HepG2 (cell line): Measurements from ENCODE around the gene CIITA. TPM values are rescaled to one million over a fixed set of nuclear protein-coding genes. Genes with fewer than 3 reads are reported as not detected.

ENCODE experiments used
- ATAC-seq: fragments of 200-7000 bp; cut with Tn5 transposase; 3 replicates; pipeline ENCODE4 v1.9.1; 2020; ENCODE audit warnings: mild to moderate bottlenecking, moderate library complexity
- BruUV-seq: library from RNA; stranded (reverse); fragments of 400-500 nt; replicated peaks from 2 replicates; lab custom pipeline; 2021; lab: Mats Ljungman, UMichigan
- CTCF ChIA-PET: fragments of 300-600 bp; formaldehyde crosslinking; extraction: SDS; loops from one replicate; lab custom pipeline; 2021; ENCODE audit warnings: low total read pairs, inconsistent platforms, low intra/inter-chr PET ratio; lab: Yijun Ruan, JAX
- POLR2A ChIA-PET: fragments of 350-600 bp; sonication (Branson Sonifier 250); formaldehyde crosslinking; loops from one replicate; lab custom pipeline; 2020; ENCODE audit warnings: antibody characterized with exemption, inconsistent platforms; lab: Yijun Ruan, JAX
- DNase-seq: peaks from one replicate; pipeline ENCODE4 v3.0.0-alpha.2; 2015; ENCODE audit warnings: low spot score
- FAIRE-seq: peaks from 3 replicates; lab custom pipeline; 2011; peaks lifted over from hg19 to GRCh38; lab: Jason Lieb, UNC
- H2AFZ ChIP-seq: one replicate; pipeline ENCODE4 v1.6.1; 2011; ENCODE audit warnings: low read length, inconsistent platforms
- H3K27ac ChIP-seq: fragments of 300-600 bp; 3 replicates; pipeline ENCODE4 v1.8.0; 2011; ENCODE audit warnings: mixed run types, mild to moderate bottlenecking, mixed read lengths, low read length, inconsistent platforms; ENCODE audit not compliant: insufficient read depth; ENCODE audit errors: extremely low read length
- H3K27me3 ChIP-seq, 2 experiments: fragments of 200-600 bp in 1 of 2; 2 replicates in 1 of 2; 3 replicates in 1 of 2; pipeline versions ENCODE4 v1.6.0 to v1.8.0; 2011; ENCODE audit warnings: low read length in 2 of 2, mild to moderate bottlenecking in 2 of 2, moderate library complexity in 2 of 2, inconsistent platforms in 1 of 2; ENCODE audit not compliant: insufficient read depth in 2 of 2, control insufficient read depth in 1 of 2
- H3K36me3 ChIP-seq, 2 experiments: fragments of 200-600 bp in 1 of 2; replicated peaks in 1 of 2; 2 replicates in 1 of 2; 3 replicates in 1 of 2; pipeline versions ENCODE4 v1.5.1 to v1.8.0; 2011; ENCODE audit warnings: low read length in 2 of 2, inconsistent platforms in 1 of 2; ENCODE audit not compliant: insufficient read depth in 2 of 2, control insufficient read depth in 1 of 2
- H3K4me1 ChIP-seq: 2 replicates; pipeline ENCODE4 v1.5.1; 2012; ENCODE audit warnings: low read length, inconsistent platforms; ENCODE audit not compliant: insufficient read depth
- H3K4me2 ChIP-seq: 2 replicates; pipeline ENCODE4 v1.6.0; 2011; ENCODE audit warnings: low read depth, low read length, inconsistent platforms
- H3K4me3 ChIP-seq, 3 experiments: fragments of 200-600 bp in 1 of 3; sonication (generic), shearing (Covaris generic) in 1 of 3; replicated peaks in 1 of 3; 2 replicates each; pipeline ENCODE4 v1.5.1; 2011 to 2016; ENCODE audit warnings: low read length in 3 of 3, inconsistent platforms in 2 of 3, low read depth in 2 of 3, mild to moderate bottlenecking in 2 of 3, control low read depth in 1 of 3, mixed read lengths in 1 of 3; ENCODE audit not compliant: insufficient read depth in 1 of 3
- H3K79me2 ChIP-seq: one replicate; pipeline ENCODE4 v1.6.1; 2011; ENCODE audit warnings: low read length, inconsistent platforms; ENCODE audit not compliant: insufficient read depth
- H3K9ac ChIP-seq: 2 replicates; pipeline ENCODE4 v1.6.0; 2011; ENCODE audit warnings: mild to moderate bottlenecking, low read depth, low read length, inconsistent platforms; ENCODE audit not compliant: insufficient read depth
- H3K9me3 ChIP-seq: 2 replicates; pipeline ENCODE4 v1.5.1; 2012; ENCODE audit warnings: mild to moderate bottlenecking, low read length
- H4K20me1 ChIP-seq: 2 replicates; pipeline ENCODE4 v1.6.0; 2011; ENCODE audit warnings: inconsistent platforms, mild to moderate bottlenecking, low read length, moderate library complexity; ENCODE audit not compliant: insufficient read depth
- ONECUT2 ChIP-seq: sonication (generic); formaldehyde crosslinking; IDR thresholded peaks from 2 replicates; pipeline ENCODE4 v1.4.0; 2020; ENCODE audit warnings: missing genetic modification reagents
- RAD21 ChIP-seq: fragments of 450-650 bp; formaldehyde crosslinking; IDR thresholded peaks from 2 replicates; pipeline ENCODE4 v1.5.0; 2020; ENCODE audit warnings: mild to moderate bottlenecking
- TBX3 ChIP-seq: fragments of 450-650 bp; IDR thresholded peaks from 2 replicates; pipeline ENCODE4 v1.6.1; 2017; ENCODE audit warnings: antibody characterized with exemption, mild to moderate bottlenecking, inconsistent platforms, borderline replicate concordance
- TERF1 ChIP-seq: sonication (generic); formaldehyde crosslinking; IDR thresholded peaks from 2 replicates; pipeline ENCODE4 v1.8.0; 2022; ENCODE audit warnings: mild to moderate bottlenecking, missing genetic modification reagents, moderate library complexity
- THYN1 ChIP-seq: sonication (generic); formaldehyde crosslinking; IDR thresholded peaks from 2 replicates; pipeline ENCODE4 v1.8.1; 2023; ENCODE audit warnings: low read depth, mild to moderate bottlenecking, moderate library complexity, missing genetic modification reagents, borderline replicate concordance
- TRAFD1 ChIP-seq: sonication (generic); formaldehyde crosslinking; IDR thresholded peaks from 2 replicates; pipeline ENCODE4 v1.5.1; 2020; ENCODE audit warnings: missing genetic modification reagents, mild to moderate bottlenecking, borderline replicate concordance
- ZBTB2 ChIP-seq: sonication (generic); formaldehyde crosslinking; IDR thresholded peaks from 2 replicates; pipeline ENCODE4 v1.8.0; 2022; ENCODE audit warnings: low read depth, missing genetic modification reagents
- ZNF3 ChIP-seq: IDR thresholded peaks from 2 replicates; pipeline ENCODE4 v1.7.0; 2017; ENCODE audit warnings: inconsistent platforms
- ZNF44 ChIP-seq: sonication (generic); formaldehyde crosslinking; IDR thresholded peaks from 2 replicates; pipeline ENCODE4 v1.5.1; 2020; ENCODE audit warnings: mild to moderate bottlenecking, missing genetic modification reagents
- ZNF567 ChIP-seq: sonication (generic); formaldehyde crosslinking; IDR thresholded peaks from 2 replicates; pipeline ENCODE4 v1.8.1; 2023; ENCODE audit warnings: mild to moderate bottlenecking, missing genetic modification reagents, borderline replicate concordance
- ZNF577 ChIP-seq: sonication (generic); formaldehyde crosslinking; IDR thresholded peaks from 2 replicates; pipeline ENCODE4 v1.4.0; 2020; ENCODE audit warnings: mild to moderate bottlenecking, low read depth, missing genetic modification reagents, borderline replicate concordance
- ZNF879 ChIP-seq: sonication (generic); formaldehyde crosslinking; IDR thresholded peaks from 2 replicates; pipeline ENCODE4 v1.8.1; 2023; ENCODE audit warnings: missing genetic modification reagents
- ZSCAN31 ChIP-seq: sonication (generic); formaldehyde crosslinking; IDR thresholded peaks from 2 replicates; pipeline ENCODE4 v1.5.0; 2020; ENCODE audit warnings: low read depth, mild to moderate bottlenecking, missing genetic modification reagents
- WGBS: methylation state at CpG from one replicate; pipeline ENCODE4 v1.1.6; 2017; ENCODE audit warnings: low lambda C conversion rate; 5-methylcytosine and 5-hydroxymethylcytosine counted together
- in situ Hi-C: cut with HindIII; loops from 2 replicates; pipeline ENCODE4 v1.10.0; 2017; ENCODE audit warnings: low pct_unique_long_range_greater_than_20kb; ENCODE audit not compliant: extremely low pct_ligation_motif_present
- intact Hi-C: fragments of 100-400 bp; cut with micrococcal nuclease; formaldehyde crosslinking; loops from one replicate; pipeline ENCODE4 v1.10.0; 2022; ENCODE audit not compliant: unreplicated experiment
- polyA plus RNA-seq, 8 experiments: library from polyadenylated mRNA; depleted of rRNA in 3 of 8; stranded (reverse) in 7 of 8; unstranded in 1 of 8; fragments of >200 nt; fragmentation: Illumina TruSeq in 4 of 8; extraction: Trizol in 4 of 8; gene quantifications; 2 replicates each; pipeline versions ENCODE4 v1.2.1 to v1.2.3, GENCODE V29; 2011 to 2016; ENCODE audit warnings: low read depth in 4 of 8, missing spikeins in 1 of 8, mixed read lengths in 1 of 8; ENCODE audit not compliant: insufficient read depth in 1 of 8
- total RNA-seq, 5 experiments: library from RNA; depleted of rRNA; stranded (reverse); fragments of >200 nt; fragmentation: Illumina TruSeq; extraction: Trizol; gene quantifications; 2 replicates each; pipeline ENCODE4 v1.2.3, GENCODE V29; 2016; ENCODE audit warnings: low read depth in 1 of 5
- TF ChIP-seq, protein P1 (sequence below): sonication (generic); formaldehyde crosslinking; IDR thresholded peaks from 2 replicates; pipeline ENCODE4 v1.5.0; 2020; ENCODE audit warnings: missing genetic modification reagents
- TF ChIP-seq, protein P2 (sequence below): sonication (generic); formaldehyde crosslinking; IDR thresholded peaks from 2 replicates; pipeline ENCODE4 v1.4.0; 2020; ENCODE audit warnings: missing genetic modification reagents
- TF ChIP-seq, protein P3 (sequence below): sonication (generic); formaldehyde crosslinking; IDR thresholded peaks from 2 replicates; pipeline ENCODE4 v1.5.0; 2020; ENCODE audit warnings: mild to moderate bottlenecking, missing genetic modification reagents

The CIITA gene
- total and polyA plus RNA-seq, 2 of the 13 experiments (the other 11 are each of a cell fraction or from before 2014, with no cell fraction given): 0.08 to 0.09 TPM

DNA sequence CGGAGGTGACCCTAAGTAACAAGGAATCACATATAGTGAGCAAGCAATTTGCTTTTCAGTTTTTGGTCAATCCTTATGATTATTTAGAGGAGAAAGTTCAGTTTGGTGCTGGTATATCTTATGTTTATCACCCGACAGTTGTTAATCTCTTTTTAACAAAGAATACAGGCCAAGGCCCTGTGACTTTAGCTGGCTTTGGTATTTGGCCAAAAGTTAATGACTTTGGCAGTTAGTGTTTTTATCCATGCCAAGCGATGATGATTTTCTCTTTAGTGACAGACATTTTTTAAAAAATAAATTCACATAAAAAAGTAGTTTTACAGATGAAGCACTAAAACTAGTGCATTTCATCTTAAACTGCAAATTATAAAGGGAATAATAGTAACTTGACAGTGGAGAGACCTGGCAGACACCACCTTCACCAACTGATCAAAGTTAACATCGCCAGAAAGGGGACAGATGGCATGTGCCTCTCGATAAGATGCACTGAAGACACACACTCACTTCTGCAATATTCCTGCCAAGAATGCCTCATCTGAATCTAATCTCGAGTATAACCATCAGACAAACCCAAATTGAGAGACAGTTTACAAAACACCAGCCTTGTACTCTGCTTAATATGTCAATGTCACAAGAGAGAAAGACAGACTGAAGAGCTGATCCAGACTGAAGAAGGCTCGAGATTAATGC lies 58.4 kb downstream of the CIITA start:
- Histone ChIP-seq H3K9ac (no peak overlapping the region), H3K36me3 (peaks cover 8 to 35% of the 10 kb centered on the region in 2 experiments), H4K20me1 (peaks cover 37% of the 10 kb centered on the region), H3K27ac (no peak overlapping the region), H3K4me3 (no peak overlapping the region), H3K4me2 (no peak overlapping the region), H3K79me2 (peaks cover 52% of the 10 kb centered on the region), H2AFZ (no peak overlapping the region), H3K4me1 (peaks cover 51% of the 10 kb centered on the region), H3K9me3 (no peaks in the 10 kb centered on the region), H3K27me3 (no peaks in the 10 kb centered on the region)
- CTCF ChIA-PET: no interaction called here
- POLR2A ChIA-PET: no interaction called here
- ATAC-seq: no peak
- no peak for DNase-seq
- WGBS: 93% methylated on average over 7 of the region's 7 CpGs
- in situ Hi-C loops (no loop called here), intact Hi-C loops (no loop called here)
- BruUV-seq: no TSS peak
- FAIRE-seq: no peak
- TF ChIP-seq TERF1 (CRISPR knock-in tag) (no peak), ZNF577 (CRISPR knock-in tag) (no peak), ZSCAN31 (CRISPR knock-in tag) (no peak), ONECUT2 (CRISPR knock-in tag) (no peak), ZNF44 (CRISPR knock-in tag) (no peak), THYN1 (CRISPR knock-in tag) (no peak), ZBTB2 (CRISPR knock-in tag) (no peak), ZNF879 (no peak), ZNF567 (CRISPR knock-in tag) (no peak), RAD21 (CRISPR knock-in tag) (no peak), TRAFD1 (no peak), ZNF3 (CRISPR knock-in tag) (no peak), TBX3 (no peak)
- TF ChIP-seq, protein P1, sequence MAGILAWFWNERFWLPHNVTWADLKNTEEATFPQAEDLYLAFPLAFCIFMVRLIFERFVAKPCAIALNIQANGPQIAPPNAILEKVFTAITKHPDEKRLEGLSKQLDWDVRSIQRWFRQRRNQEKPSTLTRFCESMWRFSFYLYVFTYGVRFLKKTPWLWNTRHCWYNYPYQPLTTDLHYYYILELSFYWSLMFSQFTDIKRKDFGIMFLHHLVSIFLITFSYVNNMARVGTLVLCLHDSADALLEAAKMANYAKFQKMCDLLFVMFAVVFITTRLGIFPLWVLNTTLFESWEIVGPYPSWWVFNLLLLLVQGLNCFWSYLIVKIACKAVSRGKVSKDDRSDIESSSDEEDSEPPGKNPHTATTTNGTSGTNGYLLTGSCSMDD: no peak
- TF ChIP-seq, protein P2, sequence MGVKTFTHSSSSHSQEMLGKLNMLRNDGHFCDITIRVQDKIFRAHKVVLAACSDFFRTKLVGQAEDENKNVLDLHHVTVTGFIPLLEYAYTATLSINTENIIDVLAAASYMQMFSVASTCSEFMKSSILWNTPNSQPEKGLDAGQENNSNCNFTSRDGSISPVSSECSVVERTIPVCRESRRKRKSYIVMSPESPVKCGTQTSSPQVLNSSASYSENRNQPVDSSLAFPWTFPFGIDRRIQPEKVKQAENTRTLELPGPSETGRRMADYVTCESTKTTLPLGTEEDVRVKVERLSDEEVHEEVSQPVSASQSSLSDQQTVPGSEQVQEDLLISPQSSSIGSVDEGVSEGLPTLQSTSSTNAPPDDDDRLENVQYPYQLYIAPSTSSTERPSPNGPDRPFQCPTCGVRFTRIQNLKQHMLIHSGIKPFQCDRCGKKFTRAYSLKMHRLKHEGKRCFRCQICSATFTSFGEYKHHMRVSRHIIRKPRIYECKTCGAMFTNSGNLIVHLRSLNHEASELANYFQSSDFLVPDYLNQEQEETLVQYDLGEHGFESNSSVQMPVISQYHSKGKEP: no peak
- TF ChIP-seq, protein P3, sequence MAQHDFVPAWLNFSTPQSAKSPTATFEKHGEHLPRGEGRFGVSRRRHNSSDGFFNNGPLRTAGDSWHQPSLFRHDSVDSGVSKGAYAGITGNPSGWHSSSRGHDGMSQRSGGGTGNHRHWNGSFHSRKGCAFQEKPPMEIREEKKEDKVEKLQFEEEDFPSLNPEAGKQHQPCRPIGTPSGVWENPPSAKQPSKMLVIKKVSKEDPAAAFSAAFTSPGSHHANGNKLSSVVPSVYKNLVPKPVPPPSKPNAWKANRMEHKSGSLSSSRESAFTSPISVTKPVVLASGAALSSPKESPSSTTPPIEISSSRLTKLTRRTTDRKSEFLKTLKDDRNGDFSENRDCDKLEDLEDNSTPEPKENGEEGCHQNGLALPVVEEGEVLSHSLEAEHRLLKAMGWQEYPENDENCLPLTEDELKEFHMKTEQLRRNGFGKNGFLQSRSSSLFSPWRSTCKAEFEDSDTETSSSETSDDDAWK (CRISPR knock-in tag): no peak
